SK-N-DZ (cell line): ENCODE results near the gene S100A14.

Experiments
- DNase-seq: peaks from one replicate; pipeline ENCODE4 v3.0.0-alpha.2; 2015; ENCODE audit warnings: low spot score

S100A14 gene

DNA sequence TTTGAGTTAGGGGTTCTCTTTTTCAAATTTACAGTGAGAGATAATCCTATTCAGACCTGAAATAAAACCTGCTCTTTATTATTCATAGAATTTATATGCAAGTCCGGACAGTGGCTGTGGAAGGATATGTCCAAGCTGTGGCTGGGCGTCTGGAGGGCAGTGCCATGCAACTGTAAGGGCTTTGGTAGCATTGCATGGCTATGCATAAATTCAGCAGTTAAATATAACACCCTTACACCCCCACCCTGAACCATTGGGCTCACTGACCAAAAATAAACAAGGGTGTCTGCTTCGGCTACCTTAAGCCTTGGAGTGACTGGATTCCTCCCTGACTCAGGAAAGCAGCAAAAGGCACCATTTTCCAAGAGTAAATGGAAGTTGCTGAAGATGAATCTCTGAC, 23.2 kb upstream of the S100A14 start:
- DNase-seq, result no peak

DNA sequence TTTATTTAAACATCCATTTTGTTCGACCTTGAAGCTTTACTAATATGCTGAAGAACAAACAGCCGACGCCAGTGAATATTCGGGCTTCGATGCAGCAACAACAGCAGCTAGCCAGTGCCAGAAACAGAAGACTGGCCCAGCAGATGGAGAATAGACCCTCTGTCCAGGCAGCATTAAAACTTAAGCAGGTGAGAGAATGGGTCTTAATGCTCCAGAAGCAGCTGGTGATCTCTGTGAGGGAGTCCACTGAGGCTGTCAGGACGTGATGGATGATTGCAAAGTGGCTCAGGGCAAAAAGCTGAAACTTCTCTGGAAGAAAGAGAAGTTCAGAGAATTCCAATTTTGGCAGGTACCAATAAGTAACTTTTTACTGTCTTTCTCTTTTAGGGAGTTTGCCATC, 22.1 kb upstream of the S100A14 start:
- no peak for DNase-seq

DNA sequence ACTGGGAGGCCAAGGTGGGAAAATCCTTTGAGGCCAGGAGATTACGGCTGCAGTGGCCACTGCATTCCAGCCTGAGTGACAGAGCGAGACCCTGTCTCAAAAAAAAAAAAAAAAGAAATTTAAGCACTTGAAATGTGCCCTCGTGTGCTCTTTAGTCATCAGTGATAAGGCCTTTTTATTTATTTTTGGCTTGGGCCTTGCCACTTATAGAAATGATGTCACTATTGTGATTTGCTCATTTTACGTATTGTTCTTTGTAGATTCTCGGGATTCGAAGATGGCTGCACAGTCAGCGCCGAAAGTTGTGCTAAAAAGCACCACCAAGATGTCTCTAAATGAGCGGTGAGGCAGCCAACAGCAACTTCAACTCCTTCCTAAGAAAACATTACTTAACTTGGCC, 20.2 kb upstream of the S100A14 start:
- DNase-seq, result no peak

- no peak for DNase-seq
Observed at GRCh38 chr1:153635872-153636271, 19.7 kb upstream of the S100A14 start.

DNA sequence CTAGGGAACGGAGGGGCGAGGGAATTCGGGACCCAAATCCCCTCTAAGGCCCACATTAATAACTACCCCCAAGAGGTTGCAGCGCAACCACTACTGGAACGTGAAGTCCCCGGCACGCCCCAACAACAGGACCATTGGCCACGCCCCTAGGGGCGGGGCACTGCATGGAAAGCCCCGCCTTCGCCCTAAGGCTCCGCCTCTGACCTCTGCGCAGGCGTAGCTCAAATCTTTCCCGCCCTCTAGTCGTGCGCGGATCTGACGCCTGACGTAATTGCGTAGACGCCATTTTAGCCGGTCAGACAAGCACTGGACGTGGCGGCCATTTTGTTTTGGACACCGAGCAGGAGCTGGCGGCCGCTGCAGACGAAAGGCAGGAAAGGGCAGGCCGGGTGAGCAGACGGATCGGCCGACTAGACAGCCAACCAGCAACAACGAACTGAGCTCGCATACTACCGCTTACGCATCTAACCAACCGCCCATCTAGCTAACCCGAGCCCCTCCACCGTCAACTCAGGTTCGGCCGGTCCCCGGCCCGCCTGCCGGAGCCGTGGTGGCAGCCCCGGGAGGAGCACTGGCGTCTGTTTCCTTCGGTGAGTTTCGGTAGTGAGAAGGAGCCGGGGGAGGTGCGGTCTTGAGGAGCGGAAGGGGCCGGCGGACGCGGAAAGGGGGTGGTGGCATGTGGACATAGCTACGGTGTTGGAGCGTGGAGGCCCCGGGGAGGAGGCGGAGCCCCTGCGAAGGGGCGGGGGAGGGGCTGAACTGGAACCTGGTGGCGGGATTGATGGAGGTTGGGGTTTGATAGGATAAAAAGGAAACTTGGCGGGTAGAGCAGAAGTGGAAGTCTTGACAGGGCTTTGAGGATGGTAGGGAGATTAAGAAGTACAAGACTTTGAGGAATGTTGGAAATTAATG, 17.9 kb upstream of the S100A14 start, which contains the start of gene CHTOP:
CHTOP (plus strand) TSS at position 313 of the 912 bp plus-strand sequence. CDS start 2,523 bp downstream, outside the sequence.
- DNase-seq, result peak; percentile 99

- DNase-seq, result no peak
Observed at GRCh38 chr1:153633161-153633753, 17.1 kb upstream of the S100A14 start.

- DNase-seq, result no peak
Observed at GRCh38 chr1:153631047-153632022, 15.2 kb upstream of the S100A14 start.

DNA sequence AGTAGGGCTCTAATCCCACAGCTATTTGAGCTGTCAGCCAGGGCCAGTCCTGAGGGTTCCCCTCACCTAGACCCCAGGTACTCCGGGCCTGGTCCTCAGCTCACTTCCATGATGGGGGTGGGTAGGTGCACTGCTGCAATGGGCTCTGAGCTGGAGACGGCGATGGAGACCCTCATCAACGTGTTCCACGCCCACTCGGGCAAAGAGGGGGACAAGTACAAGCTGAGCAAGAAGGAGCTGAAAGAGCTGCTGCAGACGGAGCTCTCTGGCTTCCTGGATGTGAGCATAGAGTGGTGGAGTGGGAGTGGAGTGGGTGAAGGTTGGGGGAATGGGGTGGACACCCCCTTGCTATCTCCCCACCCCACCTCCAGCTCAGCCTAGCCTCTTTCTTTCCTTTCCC, 14.3 kb upstream of the S100A14 start:
- DNase-seq, result no peak

DNA sequence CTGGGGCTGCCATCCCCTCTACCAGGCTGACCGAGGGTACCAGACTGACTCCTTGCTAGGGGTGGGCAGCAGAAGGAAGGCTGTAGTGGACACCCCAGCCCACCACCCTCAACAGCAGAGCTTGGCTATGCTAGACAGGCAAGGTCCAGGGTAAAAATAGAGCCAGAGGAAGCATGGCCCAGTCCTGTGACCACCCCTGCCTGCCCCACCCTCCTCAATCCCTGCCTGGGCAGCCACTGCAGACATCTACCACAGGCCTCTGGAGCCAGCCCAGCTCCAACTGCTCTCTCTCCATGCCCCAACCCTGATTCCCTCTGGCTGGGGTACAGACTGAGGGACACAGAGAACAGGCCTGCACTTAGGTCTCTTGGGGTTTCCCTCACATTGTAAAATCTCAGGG, 13.8 kb upstream of the S100A14 start:
- DNase-seq, result no peak

- DNase-seq, result no peak
Observed at GRCh38 chr1:153629343-153629665, 13.2 kb upstream of the S100A14 start.

DNA sequence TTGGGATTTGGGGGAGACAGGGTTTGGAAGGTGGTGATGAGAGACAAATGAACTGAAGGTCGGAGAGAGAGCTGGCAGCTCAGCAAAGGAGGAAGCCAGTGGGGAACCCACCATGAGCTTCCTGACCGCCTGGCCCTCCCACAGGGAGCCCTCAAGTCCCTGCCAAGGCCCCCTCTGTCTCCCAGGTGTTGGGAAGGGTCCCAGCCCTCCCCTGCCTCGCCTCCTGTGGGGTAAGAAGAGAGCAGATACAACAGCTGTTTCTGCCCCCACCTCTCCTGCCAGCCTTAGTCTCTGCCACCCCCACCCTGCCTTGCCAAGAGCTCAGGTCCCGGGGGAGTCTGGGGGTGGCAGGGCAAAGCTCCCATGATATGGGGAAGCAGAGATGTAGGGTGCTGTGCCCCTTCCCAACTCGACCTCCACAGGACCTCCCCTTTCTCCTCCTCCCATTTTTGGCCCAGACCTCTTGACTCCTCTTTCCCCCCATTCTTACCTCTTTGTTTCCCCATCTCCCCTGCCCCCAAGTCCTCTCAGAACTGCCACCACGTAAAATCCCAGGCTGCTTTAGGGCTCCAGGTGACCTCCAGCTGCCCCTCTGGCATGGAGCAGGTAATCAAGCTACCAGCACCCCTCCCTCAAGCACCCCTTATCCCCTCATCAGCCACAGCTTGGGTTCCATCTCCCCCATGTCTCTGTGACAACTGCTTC, 12.7 kb upstream of the S100A14 start:
- no peak for DNase-seq

- DNase-seq, result no peak
Observed at GRCh38 chr1:153627715-153628626, 11.8 kb upstream of the S100A14 start, which contains the start of gene S100A1. TSS of gene S100A1 (plus strand) at chr1:153628434. CDS start at chr1:153630522, 2,088 bp downstream.

- peak; percentile 96 for DNase-seq
Observed at GRCh38 chr1:153626904-153627714, 11.0 kb upstream of the S100A14 start, which contains the start of gene S100A13. TSS of gene S100A13 (minus strand) at chr1:153627505. CDS start at chr1:153626472, 1,033 bp downstream.

- no peak for DNase-seq
Observed at GRCh38 chr1:153626477-153626903, 10.4 kb upstream of the S100A14 start.

- DNase-seq, result no peak
Observed at GRCh38 chr1:153624965-153625611, 9.0 kb upstream of the S100A14 start.

GRCh38 chr1:153623101-153623500, 7.0 kb upstream of the S100A14 start:
- DNase-seq, result no peak

DNA sequence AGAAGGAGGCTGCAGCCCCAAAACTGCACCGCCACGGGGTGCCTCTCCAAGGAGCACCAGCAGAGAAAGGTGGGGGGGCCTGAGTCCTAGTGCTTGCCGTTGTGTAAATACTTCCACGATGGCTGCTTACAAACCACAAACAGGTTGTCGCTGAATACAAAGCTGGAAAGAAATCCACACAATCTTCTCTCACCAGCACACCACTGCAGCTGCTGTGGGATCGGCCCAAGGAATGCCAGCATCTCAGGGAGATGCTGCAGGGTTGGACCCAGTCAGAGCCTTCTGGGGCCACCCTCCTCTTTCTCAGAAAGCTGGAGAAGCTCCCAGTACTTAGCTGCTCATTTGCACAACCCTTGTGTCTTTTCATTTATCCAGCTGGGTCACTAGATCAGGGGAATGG, 3.0 kb upstream of the S100A14 start:
- DNase-seq, result no peak

GRCh38 chr1:153617663-153618062, 1.5 kb upstream of the S100A14 start:
- DNase-seq, result peak; percentile 60
